ENCODE measurements around the gene GCKR. TPM values are rescaled to one million over a fixed set of nuclear protein-coding genes. Genes with fewer than 3 reads are reported as not detected.

The GCKR gene
- total and polyA plus RNA-seq, 2 experiments from 2014 or later: not detected

DNA sequence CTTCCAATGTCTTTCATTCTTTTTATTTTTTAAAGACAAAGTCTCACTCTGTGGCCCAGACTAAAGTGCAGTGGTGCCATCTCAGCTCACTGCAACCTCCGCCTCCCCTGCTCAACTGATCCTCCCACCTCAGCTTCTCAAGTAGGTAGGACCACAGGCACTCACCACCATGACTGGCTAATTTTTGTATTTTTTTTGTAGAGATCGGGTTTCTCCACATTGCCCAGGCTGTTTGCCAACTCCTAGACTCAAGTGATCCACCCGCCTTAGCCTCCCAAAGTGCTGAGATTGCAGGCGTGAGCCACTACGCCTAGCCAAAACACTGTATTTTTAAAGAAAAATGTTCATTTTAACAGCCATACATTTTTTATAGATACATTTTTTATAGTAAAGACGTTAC, 12.7 kb downstream of the GCKR start:
- Histone ChIP-seq H3K4me1 (ENCODE audit: low read depth) (no peaks in the 10 kb centered on the region), H3K4me3 (no peak overlapping the region), H3K27ac (no peak overlapping the region), H3K36me3 (no peaks in the 10 kb centered on the region), H3K27me3 (peaks cover 3% of the 10 kb centered on the region), H3K9me3 (ENCODE audit: low read depth) (no peaks in the 10 kb centered on the region)
- TF ChIP-seq, protein P1, sequence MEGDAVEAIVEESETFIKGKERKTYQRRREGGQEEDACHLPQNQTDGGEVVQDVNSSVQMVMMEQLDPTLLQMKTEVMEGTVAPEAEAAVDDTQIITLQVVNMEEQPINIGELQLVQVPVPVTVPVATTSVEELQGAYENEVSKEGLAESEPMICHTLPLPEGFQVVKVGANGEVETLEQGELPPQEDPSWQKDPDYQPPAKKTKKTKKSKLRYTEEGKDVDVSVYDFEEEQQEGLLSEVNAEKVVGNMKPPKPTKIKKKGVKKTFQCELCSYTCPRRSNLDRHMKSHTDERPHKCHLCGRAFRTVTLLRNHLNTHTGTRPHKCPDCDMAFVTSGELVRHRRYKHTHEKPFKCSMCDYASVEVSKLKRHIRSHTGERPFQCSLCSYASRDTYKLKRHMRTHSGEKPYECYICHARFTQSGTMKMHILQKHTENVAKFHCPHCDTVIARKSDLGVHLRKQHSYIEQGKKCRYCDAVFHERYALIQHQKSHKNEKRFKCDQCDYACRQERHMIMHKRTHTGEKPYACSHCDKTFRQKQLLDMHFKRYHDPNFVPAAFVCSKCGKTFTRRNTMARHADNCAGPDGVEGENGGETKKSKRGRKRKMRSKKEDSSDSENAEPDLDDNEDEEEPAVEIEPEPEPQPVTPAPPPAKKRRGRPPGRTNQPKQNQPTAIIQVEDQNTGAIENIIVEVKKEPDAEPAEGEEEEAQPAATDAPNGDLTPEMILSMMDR (IDR thresholded peaks at IDR 0.05; ENCODE audit: low read depth, low read length): no peak
- DNase-seq (ENCODE audit: low read depth in 1 of 2, low spot score in 1 of 2): peak in 1 of 2 donors; percentile 56

GRCh38 chr2:27518113-27518781, 21.6 kb downstream of the GCKR start:
- Histone ChIP-seq H3K4me3 (no peak overlapping the region), H3K27ac (no peak overlapping the region), H3K9me3 (ENCODE audit: low read depth) (no peaks in the 10 kb centered on the region), H3K4me1 (ENCODE audit: low read depth) (no peaks in the 10 kb centered on the region), H3K36me3 (no peaks in the 10 kb centered on the region), H3K27me3 (no peaks in the 10 kb centered on the region)
- TF ChIP-seq, protein P1 (IDR thresholded peaks at IDR 0.05; ENCODE audit: low read depth, low read length): no peak
- no peak for DNase-seq (ENCODE audit: low read depth in 1 of 2, low spot score in 1 of 2)

- Histone ChIP-seq H3K27ac (no peak overlapping the region), H3K27me3 (no peaks in the 10 kb centered on the region)
- TF ChIP-seq, protein P1 (IDR thresholded peaks at IDR 0.05; ENCODE audit: low read depth, low read length): no peak
These were observed 22.1 kb downstream of the GCKR start for GRCh38 chr2:27518782-27519113.

DNA sequence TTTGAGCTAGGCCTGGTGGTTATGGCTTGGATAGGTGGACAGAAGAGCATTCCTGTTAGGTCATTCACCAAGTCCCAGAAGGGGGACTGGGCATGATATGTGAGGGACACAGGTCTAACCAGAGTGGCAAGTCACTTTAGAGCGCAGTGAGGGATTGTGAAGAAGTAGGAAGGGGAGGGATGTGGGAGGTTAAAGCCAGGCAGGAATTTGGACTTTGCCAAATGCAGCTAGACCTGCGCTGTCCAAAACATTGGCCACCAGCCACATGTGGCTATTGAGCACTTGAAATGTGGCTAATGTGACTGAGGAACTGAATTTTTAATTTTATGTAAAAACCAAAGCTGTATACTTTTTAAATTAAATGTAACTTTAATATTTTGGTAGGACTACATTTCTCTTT, 23.7 kb downstream of the GCKR start:
- Histone ChIP-seq H3K27ac (no peak overlapping the region), H3K27me3 (no peaks in the 10 kb centered on the region), H3K9me3 (ENCODE audit: low read depth) (no peaks in the 10 kb centered on the region), H3K4me1 (ENCODE audit: low read depth) (no peaks in the 10 kb centered on the region), H3K36me3 (no peaks in the 10 kb centered on the region), H3K4me3 (no peak overlapping the region)
- TF ChIP-seq, protein P1 (IDR thresholded peaks at IDR 0.05; ENCODE audit: low read depth, low read length): no peak
- no peak for DNase-seq (ENCODE audit: low read depth in 1 of 2, low spot score in 1 of 2)

More at GRCh38 chr2:27518782-27519113, 22.1 kb downstream of the GCKR start:
- Histone ChIP-seq H3K9me3 (ENCODE audit: low read depth) (no peaks in the 10 kb centered on the region), H3K36me3 (no peaks in the 10 kb centered on the region), H3K4me3 (no peak overlapping the region), H3K4me1 (ENCODE audit: low read depth) (no peaks in the 10 kb centered on the region)
- no peak for DNase-seq (ENCODE audit: low read depth in 1 of 2, low spot score in 1 of 2)

- TF ChIP-seq, protein P1 (IDR thresholded peaks at IDR 0.05; ENCODE audit: low read depth, low read length): no peak
These were observed 25.8 kb downstream of the GCKR start for GRCh38 chr2:27522400-27522945.

More at GRCh38 chr2:27522400-27522945, 25.8 kb downstream of the GCKR start:
- H3K9me3 ChIP-seq (ENCODE audit: low read depth): no peaks in the 10 kb centered on the region
- H3K36me3 ChIP-seq: no peaks in the 10 kb centered on the region
- no peak for DNase-seq (ENCODE audit: low read depth in 1 of 2, low spot score in 1 of 2)
- no peak overlapping the region for H3K4me3 ChIP-seq
- H3K4me1 ChIP-seq (ENCODE audit: low read depth): no peaks in the 10 kb centered on the region
- no peak overlapping the region for H3K27ac ChIP-seq
- no peaks in the 10 kb centered on the region for H3K27me3 ChIP-seq

All from cardiac muscle cell (in vitro differentiated cells and primary cell).